IMR-90 (cell line): Measurements from ENCODE around the gene PYDC1. TPM values are rescaled to one million over a fixed set of nuclear protein-coding genes. Genes with fewer than 3 reads are reported as not detected.

Source experiments
- ATAC-seq: fragments of 200-7000 bp; cut with Tn5 transposase; 2 replicates; pipeline ENCODE4 v1.9.1; 2020; ENCODE audit warnings: low read depth, mild to moderate bottlenecking, moderate library complexity
- BruUV-seq: library from RNA; stranded (reverse); fragments of 400-500 nt; replicated peaks from 2 replicates; lab custom pipeline; 2021; lab: Mats Ljungman, UMichigan
- CTCF ChIA-PET: fragments of 300-600 bp; formaldehyde crosslinking; extraction: SDS; loops from one replicate; lab custom pipeline; 2021; ENCODE audit warnings: antibody characterized with exemption; lab: Yijun Ruan, JAX
- POLR2A ChIA-PET: fragments of 300-600 bp; sonication (Branson Sonifier 250); formaldehyde crosslinking; loops from one replicate; lab custom pipeline; 2022; ENCODE audit warnings: antibody characterized with exemption; ENCODE audit not compliant: unreplicated experiment; lab: Charles Lee
- DNase-seq: peaks from one replicate; pipeline ENCODE4 v3.0.0; 2013
- H2AFZ ChIP-seq: replicated peaks from 2 replicates; pipeline ENCODE3; 2013; ENCODE audit warnings: low read length, mild to moderate bottlenecking; ENCODE audit not compliant: poor library complexity
- H2AK5ac ChIP-seq: 2 replicates; pipeline ENCODE4 v1.6.1; 2013; ENCODE audit warnings: low read depth, low read length, inconsistent platforms
- H2AK9ac ChIP-seq: replicated peaks from 2 replicates; pipeline ENCODE3; 2013; ENCODE audit warnings: mild to moderate bottlenecking, low read depth, low read length, moderate library complexity; ENCODE audit not compliant: poor library complexity
- H2BK120ac ChIP-seq: 2 replicates; pipeline ENCODE4 v1.6.1; 2013; ENCODE audit warnings: low read depth, low read length, inconsistent platforms
- H2BK15ac ChIP-seq: 3 replicates; pipeline ENCODE4 v1.6.1; 2013; ENCODE audit warnings: low read depth, low read length, inconsistent platforms
- H2BK20ac ChIP-seq: 2 replicates; pipeline ENCODE4 v1.6.1; 2013; ENCODE audit warnings: low read depth, mild to moderate bottlenecking, inconsistent platforms, low read length, moderate library complexity
- H2BK5ac ChIP-seq: 2 replicates; pipeline ENCODE4 v1.6.1; 2013; ENCODE audit warnings: mild to moderate bottlenecking, low read depth, low read length, inconsistent platforms; ENCODE audit not compliant: poor library complexity, severe bottlenecking
- H3K14ac ChIP-seq: replicated peaks from 2 replicates; pipeline ENCODE4 v1.6.1; 2013; ENCODE audit warnings: low read depth, low read length, inconsistent platforms
- H3K18ac ChIP-seq: 2 replicates; pipeline ENCODE4 v1.6.1; 2013; ENCODE audit warnings: low read depth, low read length, control low read depth
- H3K23ac ChIP-seq: 2 replicates; pipeline ENCODE4 v1.6.1; 2013; ENCODE audit warnings: low read depth, low read length, inconsistent platforms
- H3K27ac ChIP-seq: 2 replicates; pipeline ENCODE4 v1.5.1; 2013; ENCODE audit warnings: mild to moderate bottlenecking, control low read depth, low read length; ENCODE audit not compliant: insufficient read depth
- H3K27me3 ChIP-seq: 2 replicates; pipeline ENCODE4 v1.6.1; 2013; ENCODE audit warnings: low read length; ENCODE audit not compliant: control insufficient read depth, insufficient read depth
- H3K36me3 ChIP-seq: 2 replicates; pipeline ENCODE4 v1.6.1; 2013; ENCODE audit warnings: low read length, mixed read lengths; ENCODE audit not compliant: control insufficient read depth, insufficient read depth
- H3K4ac ChIP-seq: 2 replicates; pipeline ENCODE4 v1.6.1; 2013; ENCODE audit warnings: low read depth, low read length, inconsistent platforms
- H3K4me1 ChIP-seq: 2 replicates; pipeline ENCODE4 v1.6.1; 2013; ENCODE audit warnings: low read length, mixed read lengths; ENCODE audit not compliant: control insufficient read depth, insufficient read depth
- H3K4me2 ChIP-seq: 2 replicates; pipeline ENCODE4 v1.6.1; 2013; ENCODE audit warnings: low read depth, mild to moderate bottlenecking, control low read depth, low read length, moderate library complexity
- H3K4me3 ChIP-seq: 2 replicates; pipeline ENCODE4 v1.5.1; 2013; ENCODE audit warnings: low read depth, mild to moderate bottlenecking, control low read depth, low read length, moderate library complexity; ENCODE audit not compliant: insufficient read depth
- H3K56ac ChIP-seq: 2 replicates; pipeline ENCODE4 v1.6.1; 2013; ENCODE audit warnings: low read length, inconsistent platforms; ENCODE audit not compliant: insufficient read depth; ENCODE audit errors: extremely low read depth
- H3K79me1 ChIP-seq, 2 experiments: 2 replicates each; pipeline ENCODE4 v1.6.1; 2013; ENCODE audit warnings: low read length in 2 of 2, inconsistent platforms in 1 of 2, low read depth in 1 of 2
- H3K9ac ChIP-seq: 2 replicates; pipeline ENCODE4 v1.6.1; 2013; ENCODE audit warnings: low read depth, low read length, control low read depth
- H3K9me1 ChIP-seq: 2 replicates; pipeline ENCODE4 v1.6.1; 2013; ENCODE audit warnings: low read length, inconsistent platforms; ENCODE audit not compliant: insufficient read depth
- H3K9me3 ChIP-seq: 2 replicates; pipeline ENCODE4 v1.6.1; 2013; ENCODE audit warnings: low read length; ENCODE audit not compliant: control insufficient read depth, insufficient read depth
- H4K20me1 ChIP-seq: 2 replicates; pipeline ENCODE4 v1.6.1; 2013; ENCODE audit warnings: low read length, inconsistent platforms; ENCODE audit not compliant: insufficient read depth
- H4K5ac ChIP-seq: 2 replicates; pipeline ENCODE4 v1.6.1; 2013; ENCODE audit warnings: mild to moderate bottlenecking, low read depth, low read length, control low read depth
- H4K8ac ChIP-seq, 2 experiments: 2 replicates each; pipeline ENCODE4 v1.6.1; 2013; ENCODE audit warnings: low read depth in 2 of 2, low read length in 2 of 2, control low read depth in 1 of 2, inconsistent platforms in 1 of 2
- H4K91ac ChIP-seq: 2 replicates; pipeline ENCODE4 v1.6.1; 2013; ENCODE audit warnings: low read depth, low read length, inconsistent platforms; ENCODE audit not compliant: insufficient read depth
- WGBS, 2 experiments: methylation state at CpG; one replicate each; pipeline versions ENCODE4 v1.1.5 to v1.1.7; 2013; ENCODE audit warnings: missing lambda C conversion rate in 2 of 2; ENCODE audit not compliant: insufficient read length in 1 of 2; ENCODE audit errors: extremely low coverage in 2 of 2; 5-methylcytosine and 5-hydroxymethylcytosine counted together
- dilution Hi-C: fragments of 300-500 bp; cut with HindIII; formaldehyde crosslinking; loops from one replicate; pipeline ENCODE4 v1.14.3; 2018; ENCODE audit warnings: low sequenced_read_pairs; ENCODE audit not compliant: unreplicated experiment
- in situ Hi-C: fragments of 300-500 bp; cut with MboI; formaldehyde crosslinking; loops from 3 replicates; pipeline ENCODE4 v1.14.3; 2019; ENCODE audit warnings: low sequenced_read_pairs, inconsistent platforms, mixed read lengths
- intact Hi-C: fragments of 100-400 bp; cut with micrococcal nuclease; formaldehyde crosslinking; loops from 2 replicates; pipeline ENCODE4 v1.10.0; 2022
- polyA plus RNA-seq, 3 experiments: library from polyadenylated mRNA; depleted of rRNA; stranded (reverse); fragments of >200 nt; gene quantifications; 2 replicates each; pipeline ENCODE4 v1.2.3, GENCODE V29; 2012; ENCODE audit warnings: low replicate concordance in 1 of 3
- total RNA-seq: library from RNA; depleted of rRNA; stranded (reverse); fragments of >200 nt; gene quantifications from 2 replicates; pipeline ENCODE4 v1.2.3, GENCODE V29; 2012
- TF ChIP-seq, protein P1 (sequence below): fragments of 150-350 bp; IDR thresholded peaks from 2 replicates; pipeline ENCODE4 v1.6.1; 2016; ENCODE audit warnings: low read depth, mild to moderate bottlenecking, low read length, moderate library complexity, borderline replicate concordance

PYDC1 gene
- total and polyA plus RNA-seq, 2 of the 4 experiments (the other 2 are of a cell fraction): not detected

DNA sequence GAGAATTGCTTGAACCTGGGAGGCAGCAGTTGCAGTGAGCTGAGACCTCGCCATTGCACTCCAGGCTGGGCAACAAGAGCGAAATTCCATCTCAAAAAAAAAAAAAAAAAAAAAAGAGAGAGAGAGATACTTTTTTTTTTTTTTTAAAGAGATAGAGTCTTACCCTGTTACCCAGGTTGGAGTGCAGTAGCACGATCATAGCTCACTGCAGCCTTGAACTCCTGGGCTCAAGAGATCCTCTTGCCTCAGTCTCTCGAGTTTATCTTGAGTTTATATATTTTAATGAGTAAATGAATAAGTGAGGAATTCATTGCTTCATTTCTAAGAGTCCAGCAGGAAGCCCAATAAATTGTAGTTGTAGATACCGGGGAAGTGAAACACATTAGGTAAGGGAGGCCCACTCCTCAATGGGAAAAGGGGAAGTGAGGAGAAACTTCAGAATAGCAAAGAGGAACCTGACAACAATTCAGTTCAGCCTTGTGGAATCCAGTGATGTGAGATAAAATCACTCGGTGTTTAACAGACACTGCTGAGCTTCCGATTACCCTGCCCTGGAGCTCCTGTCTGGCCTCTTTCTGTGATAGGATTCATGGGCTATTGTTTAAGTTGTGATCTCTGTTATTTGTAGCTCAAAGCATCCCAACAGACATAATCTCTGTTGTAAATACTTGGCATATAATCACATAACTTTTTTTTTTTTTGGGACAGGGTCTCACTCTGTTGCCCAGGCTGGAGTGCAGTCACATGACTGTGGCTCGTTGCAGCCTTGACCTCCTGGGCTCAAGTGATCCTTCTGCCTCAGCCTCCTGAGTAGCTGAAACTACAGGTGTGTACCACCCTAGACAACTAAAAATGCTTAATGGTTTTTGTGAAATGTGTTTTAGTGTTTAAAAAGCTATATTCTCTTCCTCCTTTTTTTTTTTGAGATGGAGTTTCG, 27.1 kb upstream of the PYDC1 start:
- Histone ChIP-seq H3K4me2 (no peak overlapping the region), H3K9me3 (no peaks in the 10 kb centered on the region), H3K9me1 (no peaks in the 10 kb centered on the region), H2AFZ (no peak overlapping the region), H2AK5ac (no peak overlapping the region), H3K27ac (no peak overlapping the region), H4K5ac (no peak overlapping the region), H2BK5ac (no peak overlapping the region), H3K14ac (no peak overlapping the region), H2AK9ac (no peak overlapping the region), H2BK15ac (no peak overlapping the region), H3K4me1 (no peaks in the 10 kb centered on the region), H3K4ac (no peak overlapping the region), H2BK20ac (no peak overlapping the region), H3K56ac (no peak overlapping the region), H4K20me1 (no peaks in the 10 kb centered on the region), H3K36me3 (no peaks in the 10 kb centered on the region), H3K27me3 (peaks cover 6% of the 10 kb centered on the region; the same call in 1 of the 2 replicates), H3K9ac (no peak overlapping the region), H4K91ac (no peak overlapping the region), H3K23ac (no peak overlapping the region), H3K18ac (no peak overlapping the region), H4K8ac (no peak overlapping the region), H3K79me1 (no peaks in the 10 kb centered on the region), H3K4me3 (no peak overlapping the region), H2BK120ac (no peak overlapping the region)
- 20% methylated on average over 1 of the region's 9 CpGs; no CpG with 5 or more reads in 1 of the 2 experiments for whole genome bisulfite sequencing, 2 experiments
- DNase-seq (no peak), ATAC-seq (no peak)
- CTCF ChIA-PET: no interaction called here
- POLR2A ChIA-PET: interaction anchor here (0.6 kb wide), 1 partner anchor 9 kb away, joined by 4 read pairs; no protein-coding TSS in a partner anchor
- dilution Hi-C loops (no loop called here), intact Hi-C loops (no loop called here), in situ Hi-C loops (no loop called here)
- TF ChIP-seq, protein P1, sequence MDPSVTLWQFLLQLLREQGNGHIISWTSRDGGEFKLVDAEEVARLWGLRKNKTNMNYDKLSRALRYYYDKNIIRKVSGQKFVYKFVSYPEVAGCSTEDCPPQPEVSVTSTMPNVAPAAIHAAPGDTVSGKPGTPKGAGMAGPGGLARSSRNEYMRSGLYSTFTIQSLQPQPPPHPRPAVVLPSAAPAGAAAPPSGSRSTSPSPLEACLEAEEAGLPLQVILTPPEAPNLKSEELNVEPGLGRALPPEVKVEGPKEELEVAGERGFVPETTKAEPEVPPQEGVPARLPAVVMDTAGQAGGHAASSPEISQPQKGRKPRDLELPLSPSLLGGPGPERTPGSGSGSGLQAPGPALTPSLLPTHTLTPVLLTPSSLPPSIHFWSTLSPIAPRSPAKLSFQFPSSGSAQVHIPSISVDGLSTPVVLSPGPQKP: no peak
- BruUV-seq: no TSS peak
